ENCODE data around the gene FGF11. TPM values are rescaled to one million over a fixed set of nuclear protein-coding genes. Genes with fewer than 3 reads are reported as not detected.
A peak's percentile ranks its signal among the peaks of the same experiment; 100 is the strongest.

FGF11 gene
- total and polyA plus RNA-seq, 2 experiments from 2014 or later = 2.7 to 3.8 TPM

DNA sequence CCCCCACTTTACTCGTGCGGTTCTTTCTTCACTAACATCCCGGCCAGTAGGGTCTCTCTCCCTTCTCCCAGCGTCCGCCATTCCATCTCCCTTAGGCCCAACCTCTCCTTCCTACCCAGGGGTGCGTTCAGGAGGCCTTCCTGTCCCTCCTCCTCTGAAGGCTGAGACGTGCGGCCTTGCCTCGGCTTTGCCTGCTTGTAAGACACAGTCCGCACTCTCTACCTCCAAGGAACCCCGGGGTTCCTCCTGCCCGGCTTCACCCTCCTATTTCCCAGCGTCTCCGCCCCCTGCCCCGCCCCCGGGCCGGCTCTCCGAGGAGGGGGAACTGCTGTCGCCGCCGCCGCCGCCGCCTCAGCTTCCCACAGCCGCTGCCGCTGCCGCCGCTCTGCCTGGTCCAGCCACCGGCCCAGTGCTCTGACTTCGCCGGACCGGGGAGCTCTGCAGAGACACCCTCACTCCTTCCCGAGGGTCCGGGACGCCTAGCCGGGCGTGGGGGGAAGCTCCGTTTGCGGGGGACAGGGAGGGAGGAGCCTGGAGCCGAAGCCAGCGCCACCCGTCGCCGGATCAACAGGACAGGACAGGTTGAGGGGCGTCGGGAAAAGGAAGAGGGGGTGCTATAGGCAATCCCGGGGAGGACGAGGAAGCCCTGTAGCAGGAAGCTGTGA, 1.2 kb upstream of the FGF11 start:
- Histone ChIP-seq H3K9me2 (replicated peaks; ENCODE audit: insufficient read depth) (no peaks in the 10 kb centered on the region), H3K4me1 (ENCODE audit: insufficient read depth) (peaks cover 50% of the 10 kb centered on the region), H3K9me3 (ENCODE audit: low read depth) (no peaks in the 10 kb centered on the region), H3K27ac (no peak overlapping the region), H3K4me3 (peak overlapping the region; percentile 21), H3K36me3 (replicated peaks; ENCODE audit: insufficient read depth, low read depth) (no peaks in the 10 kb centered on the region), H2AFZ (peak overlapping the region; percentile 39), H3K4me2 (peak overlapping the region; percentile 99), H3K79me2 (peaks cover 2% of the 10 kb centered on the region), H4K20me1 (ENCODE audit: insufficient read depth, poor library complexity, severe bottlenecking) (no peaks in the 10 kb centered on the region), H3K27me3 (peaks cover 29% of the 10 kb centered on the region)
- TF ChIP-seq EZH2phosphoT487 (IDR thresholded peaks at IDR 0.05; ENCODE audit: low read depth, severe bottlenecking, unreplicated experiment) = no peak
- no peak for TF ChIP-seq CTCF (IDR thresholded peaks at IDR 0.05; ENCODE audit: poor library complexity)
- no peak for TF ChIP-seq EZH2 (IDR thresholded peaks at IDR 0.05; ENCODE audit: borderline replicate concordance)
- DNase-seq (ENCODE audit: low spot score) = peak; percentile 80
- 17% methylated on average over 25 of the region's 48 CpGs for WGBS (ENCODE audit: low lambda C conversion rate, missing lambda C conversion rate)

- no peak overlapping the region for H3K4me3 ChIP-seq
- H3K27ac ChIP-seq = no peak overlapping the region
- no peak for DNase-seq (ENCODE audit: low spot score)
- peaks cover 50% of the 10 kb centered on the region for H3K4me1 ChIP-seq (ENCODE audit: insufficient read depth)
- TF ChIP-seq CTCF (IDR thresholded peaks at IDR 0.05; ENCODE audit: poor library complexity) (no peak), EZH2 (IDR thresholded peaks at IDR 0.05; ENCODE audit: borderline replicate concordance) (no peak), EZH2phosphoT487 (IDR thresholded peaks at IDR 0.05; ENCODE audit: low read depth, severe bottlenecking, unreplicated experiment) (no peak)
- no peaks in the 10 kb centered on the region for H3K36me3 ChIP-seq (replicated peaks; ENCODE audit: insufficient read depth, low read depth)
- H3K9me3 ChIP-seq (ENCODE audit: low read depth) = no peaks in the 10 kb centered on the region
- peaks cover 2% of the 10 kb centered on the region for H3K79me2 ChIP-seq
- no peak overlapping the region for H2AFZ ChIP-seq
- H4K20me1 ChIP-seq (ENCODE audit: insufficient read depth, poor library complexity, severe bottlenecking) = no peaks in the 10 kb centered on the region
- WGBS (ENCODE audit: low lambda C conversion rate, missing lambda C conversion rate) = 41% methylated on average over 11 of the region's 11 CpGs
- peaks cover 29% of the 10 kb centered on the region for H3K27me3 ChIP-seq
- peak overlapping the region; percentile 99 for H3K4me2 ChIP-seq
- no peaks in the 10 kb centered on the region for H3K9me2 ChIP-seq (replicated peaks; ENCODE audit: insufficient read depth)
Observed at GRCh38 chr17:7438656-7439460, 454 bp upstream of the FGF11 start.

DNA sequence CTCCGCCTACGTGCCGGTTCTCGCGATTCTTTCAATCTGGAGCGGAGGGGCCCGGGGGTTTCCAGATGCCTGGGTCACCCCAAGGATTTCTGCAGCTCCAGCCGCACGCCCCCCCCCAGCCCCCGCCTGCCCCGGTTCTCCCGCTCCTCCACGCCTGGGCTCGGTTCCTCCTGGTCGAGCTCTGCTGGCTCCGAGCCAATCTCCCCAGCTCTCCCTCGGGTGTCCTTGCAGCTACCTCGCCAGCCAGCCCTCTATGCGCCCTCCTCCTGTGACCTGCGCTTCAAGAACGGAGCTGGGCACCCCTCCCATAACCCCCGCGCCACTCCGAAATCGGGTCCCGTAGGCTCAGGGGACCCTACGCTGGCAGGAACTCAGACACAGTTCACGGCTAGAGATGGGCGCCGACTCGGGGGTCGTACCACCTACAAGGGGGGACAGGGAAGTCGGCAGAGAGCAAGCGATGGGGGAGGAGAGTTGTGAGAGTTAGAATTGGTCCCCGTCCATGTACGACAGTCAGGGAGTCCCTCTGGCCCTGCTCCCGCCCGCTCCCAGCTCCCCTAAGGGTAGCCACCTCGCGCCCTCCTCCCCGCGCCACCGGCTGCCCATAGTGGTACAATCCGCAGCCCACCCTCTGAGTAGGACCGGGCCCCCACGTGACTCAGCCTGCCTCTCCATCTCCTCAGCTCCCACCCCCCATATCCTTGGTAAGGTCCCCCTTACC, 961 bp downstream of the FGF11 start:
- peaks cover 2% of the 10 kb centered on the region for H3K79me2 ChIP-seq
- H3K4me1 ChIP-seq (ENCODE audit: insufficient read depth) = peaks cover 53% of the 10 kb centered on the region
- peak overlapping the region; percentile 99 for H3K4me2 ChIP-seq
- H3K4me3 ChIP-seq = peak overlapping the region; percentile 75
- no peaks in the 10 kb centered on the region for H3K9me3 ChIP-seq (ENCODE audit: low read depth)
- H3K9me2 ChIP-seq (replicated peaks; ENCODE audit: insufficient read depth) = no peaks in the 10 kb centered on the region
- H4K20me1 ChIP-seq (ENCODE audit: insufficient read depth, poor library complexity, severe bottlenecking) = no peaks in the 10 kb centered on the region
- H3K27me3 ChIP-seq = peaks cover 29% of the 10 kb centered on the region
- peak; percentile 78 for DNase-seq (ENCODE audit: low spot score)
- peak overlapping the region; percentile 49 for H3K27ac ChIP-seq
- peak overlapping the region; percentile 55 for H2AFZ ChIP-seq
- WGBS (ENCODE audit: low lambda C conversion rate, missing lambda C conversion rate) = under 1% methylated on average over 25 of the region's 46 CpGs
- no peaks in the 10 kb centered on the region for H3K36me3 ChIP-seq (replicated peaks; ENCODE audit: insufficient read depth, low read depth)
- peak; percentile 2 for TF ChIP-seq EZH2 (IDR thresholded peaks at IDR 0.05; ENCODE audit: borderline replicate concordance)
- TF ChIP-seq CTCF (IDR thresholded peaks at IDR 0.05; ENCODE audit: poor library complexity) = no peak
